HG03175 (cell line): ENCODE data around the gene CFAP20.

ENCODE experiments used
- ATAC-seq: cut with Tn5 transposase; IDR thresholded peaks from one replicate; pipeline ENCODE4 v1.9.1; 2021; ENCODE audit warnings: mild to moderate bottlenecking, moderate library complexity; ENCODE audit not compliant: unreplicated experiment

CFAP20 gene

DNA sequence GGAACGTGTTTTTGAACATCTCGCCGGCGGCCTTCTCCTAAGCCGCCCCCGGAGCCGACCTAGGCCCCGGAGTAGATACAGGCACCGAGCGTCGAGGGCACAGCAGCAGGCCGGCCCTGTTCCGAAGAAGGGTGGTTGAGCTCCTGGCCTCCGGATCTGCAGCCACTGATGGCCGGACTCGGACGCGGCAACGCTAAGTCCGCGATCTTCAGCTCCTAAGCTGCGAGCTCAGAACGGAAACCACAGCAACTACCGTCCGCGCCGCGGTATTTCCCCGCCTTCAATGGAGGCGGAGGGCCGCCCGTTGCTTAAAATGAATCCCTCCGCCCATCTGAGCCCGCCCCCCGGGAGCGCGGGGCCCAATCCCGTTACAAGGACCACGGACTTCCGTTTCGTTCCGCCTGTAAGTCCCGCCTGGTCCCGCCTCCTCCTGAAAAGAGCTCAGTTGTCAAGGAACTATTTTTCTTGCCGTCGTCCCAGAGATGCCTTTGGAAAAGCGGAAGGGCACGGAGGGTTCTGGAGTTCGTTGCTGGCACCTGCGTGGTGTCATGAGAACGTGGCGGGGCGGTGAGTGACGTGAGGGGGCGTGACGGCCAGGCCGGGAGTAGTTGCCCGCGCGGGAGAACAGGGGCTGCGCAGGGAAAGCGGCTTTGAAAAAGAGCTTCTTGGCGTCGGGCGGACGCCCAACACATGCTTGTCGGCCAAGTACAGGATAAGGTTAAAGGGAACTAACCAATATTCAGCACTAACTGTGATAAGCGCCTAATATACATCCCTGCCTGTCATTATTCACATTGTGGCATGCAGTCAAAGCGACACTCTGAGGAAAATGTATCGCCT, at the start of gene CFAP20:
CFAP20 (minus strand) TSS at position 285 of the 840 bp plus-strand sequence; CDS start at position 19, 266 bp downstream.
- ATAC-seq = peak; percentile 85

DNA sequence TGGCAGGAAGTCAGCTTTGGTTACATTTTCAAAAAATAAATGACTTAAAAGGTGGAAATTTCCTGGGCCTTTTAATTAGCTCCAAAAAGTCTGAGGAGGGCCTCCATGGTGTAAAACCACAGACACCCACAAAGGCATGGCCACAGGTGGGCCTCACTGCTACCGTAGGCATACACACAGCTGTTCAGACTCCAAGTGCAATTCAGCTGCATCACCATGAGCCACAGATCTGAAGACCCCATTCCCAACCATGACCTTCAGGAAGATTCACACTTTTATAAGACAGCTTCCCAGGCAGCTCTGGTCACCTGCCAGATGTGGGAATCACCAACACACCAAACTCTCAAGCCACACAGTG, 48.2 kb upstream of the CFAP20 start:
- ATAC-seq = no peak

- ATAC-seq = no peak
These were observed 47.6 kb upstream of the CFAP20 start for GRCh38 chr16:58176608-58177352.

DNA sequence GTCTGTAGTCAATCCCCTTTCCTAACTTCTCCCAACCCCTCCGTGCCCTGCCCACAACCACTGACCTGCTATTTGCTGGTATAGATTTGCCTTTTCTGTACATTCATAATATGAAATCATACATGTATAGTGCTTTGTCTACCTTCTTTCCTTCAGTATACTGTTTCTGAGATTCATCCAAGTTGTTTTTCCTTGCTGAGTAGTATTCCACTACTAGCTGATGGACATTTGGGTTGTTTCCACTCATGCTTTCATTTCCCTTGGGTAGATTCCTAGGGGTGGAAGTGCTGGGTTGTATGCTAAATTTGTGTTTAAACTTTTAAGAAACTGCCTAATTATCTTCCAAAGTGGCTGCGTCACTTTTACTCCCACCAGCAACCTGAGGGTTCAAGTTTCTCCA, 41.0 kb upstream of the CFAP20 start:
- no peak for ATAC-seq

DNA sequence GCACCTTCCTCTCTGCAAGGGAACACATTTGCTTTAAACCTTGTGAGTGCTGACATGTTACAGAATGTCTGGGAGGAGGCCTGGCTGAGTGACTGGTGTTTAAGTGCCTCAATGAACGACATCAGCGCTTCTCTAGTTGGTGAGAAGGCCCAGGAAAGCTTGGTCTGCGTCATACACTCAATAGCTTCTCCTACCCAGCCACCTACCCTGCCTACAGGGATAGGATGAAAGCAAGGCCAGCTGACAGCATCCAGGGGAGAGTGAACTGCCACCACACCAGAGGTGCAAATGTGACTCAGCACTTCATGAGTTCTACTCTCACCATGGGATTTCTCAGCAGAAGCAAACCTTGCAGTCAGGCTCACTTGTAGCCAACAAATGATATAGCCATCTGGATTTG, 31.7 kb upstream of the CFAP20 start:
- ATAC-seq = no peak

GRCh38 chr16:58158725-58159124, 29.5 kb upstream of the CFAP20 start:
- ATAC-seq = no peak

- no peak for ATAC-seq
These were observed 28.9 kb upstream of the CFAP20 start for GRCh38 chr16:58157951-58158540.

DNA sequence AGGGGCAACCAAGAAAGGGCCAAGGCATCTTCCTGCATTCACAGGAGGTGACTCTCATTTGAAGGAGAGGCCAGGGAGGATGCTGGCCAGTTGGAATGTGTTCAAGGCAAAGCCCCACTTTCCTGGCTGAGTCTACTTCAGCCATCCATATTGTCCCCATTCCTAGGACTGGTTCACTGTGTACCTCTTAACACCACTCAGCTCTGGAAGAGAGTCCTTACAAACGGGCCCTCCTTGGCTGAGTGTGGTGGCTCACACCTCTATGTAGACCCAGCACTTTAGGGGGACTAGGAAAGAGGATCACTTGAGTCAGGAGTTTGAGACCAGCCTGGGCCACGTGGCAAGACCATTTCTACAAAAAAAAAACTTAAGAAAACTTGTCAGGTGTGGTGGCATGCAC, 28.1 kb upstream of the CFAP20 start:
- ATAC-seq = no peak

- ATAC-seq = no peak
These were observed 26.7 kb upstream of the CFAP20 start for GRCh38 chr16:58155839-58156238.

GRCh38 chr16:58154345-58154744, 25.2 kb upstream of the CFAP20 start:
- ATAC-seq = no peak

GRCh38 chr16:58152246-58152868, 23.2 kb upstream of the CFAP20 start:
- no peak for ATAC-seq

DNA sequence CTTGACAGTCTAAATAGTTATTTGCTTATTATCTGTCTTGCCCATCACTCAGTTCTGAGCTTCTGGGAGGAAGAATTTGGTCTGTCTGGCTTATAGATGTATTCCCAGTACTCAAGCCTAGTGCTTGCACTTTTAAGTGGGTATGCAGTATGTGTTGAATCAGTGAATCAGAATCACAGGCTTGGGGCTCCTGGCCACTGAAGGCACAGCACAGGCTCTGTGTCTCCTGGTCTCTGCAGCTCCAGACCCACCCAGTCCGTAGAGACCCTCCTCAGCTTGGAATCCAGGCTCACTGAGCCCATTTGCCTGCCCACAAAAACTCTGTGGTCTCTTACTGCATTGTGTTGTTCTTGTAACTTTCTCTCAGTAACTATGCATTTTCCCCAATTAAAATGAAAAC, 19.3 kb upstream of the CFAP20 start:
- no peak for ATAC-seq

DNA sequence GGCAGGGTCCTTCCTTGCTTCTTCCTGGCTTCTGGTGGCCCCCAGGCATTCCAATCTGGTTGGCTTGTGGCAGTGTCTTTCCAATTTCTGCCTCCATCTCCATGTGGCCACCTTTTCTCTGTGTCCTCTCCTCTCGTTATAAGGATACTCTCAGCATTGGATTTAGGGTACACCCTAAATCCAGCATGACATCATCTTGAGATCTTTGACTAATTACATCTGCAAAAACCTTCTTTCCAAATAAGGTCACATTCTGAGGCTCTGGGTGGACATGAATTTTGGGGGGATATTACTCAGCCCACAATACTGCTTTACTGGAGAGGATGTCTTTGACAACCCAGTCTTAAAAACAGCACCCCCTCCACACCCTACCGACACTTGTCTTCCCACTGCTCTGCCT, 18.9 kb upstream of the CFAP20 start:
- no peak for ATAC-seq

- ATAC-seq = no peak
These were observed 9.7 kb upstream of the CFAP20 start for GRCh38 chr16:58138852-58139251.

DNA sequence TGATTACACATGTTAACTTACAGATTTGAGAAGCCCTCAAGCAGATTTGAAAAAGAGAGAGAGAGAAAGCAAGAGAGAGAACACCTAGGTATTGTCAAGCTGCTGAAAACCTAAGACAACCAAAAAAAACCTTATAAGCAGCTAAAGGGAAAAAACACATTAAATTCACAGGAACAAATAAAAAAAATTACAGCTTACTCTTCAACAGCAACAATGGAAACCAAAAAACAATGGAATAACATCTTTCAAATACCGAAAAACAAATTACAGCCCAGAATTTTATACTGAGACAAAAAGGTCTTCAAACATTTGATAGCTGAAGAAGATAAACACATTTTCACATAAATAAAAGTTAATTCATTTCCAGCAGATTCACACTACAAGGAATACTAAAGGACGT, 8.4 kb upstream of the CFAP20 start:
- ATAC-seq = no peak

DNA sequence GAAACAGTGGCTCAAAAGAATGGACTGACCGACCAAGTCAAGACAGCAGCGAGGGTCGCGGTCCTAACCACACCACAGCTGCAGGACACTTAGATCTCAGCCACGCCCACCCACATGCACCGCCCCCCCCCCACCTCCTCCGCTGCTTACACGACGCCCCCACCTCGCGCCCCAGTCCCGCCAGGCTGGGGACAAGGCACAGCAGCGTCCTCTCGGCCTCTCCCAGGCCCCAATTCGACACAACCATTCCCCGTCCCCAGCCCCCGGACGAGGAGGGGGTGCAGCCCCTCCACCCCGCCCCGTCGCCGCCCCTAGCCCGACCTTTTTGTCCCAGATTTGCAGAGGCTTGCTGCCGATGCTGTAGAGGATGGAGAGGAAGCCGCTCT, 477 bp downstream of the CFAP20 start:
- no peak for ATAC-seq

GRCh38 chr16:58128181-58128631, 975 bp downstream of the CFAP20 start:
- no peak for ATAC-seq

- ATAC-seq = no peak
These were observed 1.5 kb downstream of the CFAP20 start for GRCh38 chr16:58127634-58128033.

GRCh38 chr16:58127033-58127556, 2.1 kb downstream of the CFAP20 start:
- ATAC-seq = no peak

DNA sequence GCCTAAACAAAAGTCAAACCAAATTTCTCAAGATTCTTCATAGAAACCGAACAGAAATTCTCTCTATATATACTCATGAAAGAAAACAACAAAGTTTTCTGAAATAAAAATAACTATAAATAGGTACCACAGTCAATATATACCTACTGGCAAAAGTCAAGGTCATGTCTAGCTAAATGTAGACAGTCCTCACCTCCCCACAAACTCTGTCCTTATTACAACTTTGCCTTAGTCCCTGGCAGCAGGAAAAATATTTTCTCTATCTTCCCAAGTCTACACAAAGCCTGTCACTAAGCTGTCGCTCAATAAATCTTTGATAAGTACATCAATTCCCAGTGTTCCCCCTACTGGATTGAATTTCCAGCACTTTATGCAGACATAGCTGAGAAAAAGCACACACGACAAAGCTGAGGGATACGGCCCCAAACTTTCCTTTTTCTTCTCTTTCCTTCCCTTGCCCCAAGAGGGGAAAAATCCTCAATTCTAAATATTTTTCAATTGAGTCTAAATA, 2.7 kb downstream of the CFAP20 start:
- ATAC-seq = no peak

DNA sequence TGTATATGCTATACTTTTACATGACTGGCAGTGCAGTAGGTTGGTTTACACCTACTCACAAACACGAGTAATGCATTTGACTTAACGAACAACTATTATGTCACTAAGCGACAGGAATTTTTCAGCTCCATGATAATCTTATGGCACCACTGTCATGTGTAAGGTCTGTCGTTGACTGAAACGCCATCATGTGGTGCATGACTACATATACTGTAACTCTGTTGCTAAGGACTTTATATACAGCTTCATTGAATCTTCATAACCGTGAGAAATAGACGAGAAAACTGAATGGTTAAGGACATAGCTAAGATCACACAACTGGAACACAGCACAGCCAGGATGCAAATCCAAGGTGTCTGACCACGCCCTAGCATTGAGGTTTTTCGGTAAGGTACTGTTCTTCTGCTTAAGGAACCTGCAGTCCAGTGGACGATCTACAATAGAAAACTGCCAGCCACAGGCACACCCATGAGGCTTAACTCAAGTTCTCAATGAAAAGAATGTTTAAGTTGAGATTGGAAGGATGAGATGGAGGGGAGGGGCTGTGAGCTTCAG, 3.3 kb downstream of the CFAP20 start:
- no peak for ATAC-seq
